GM12874 (cell line): ENCODE data around the gene CLTCL1.

Source experiments
- CTCF ChIP-seq: IDR thresholded peaks from 2 replicates; pipeline ENCODE4 v1.5.1; 2011; ENCODE audit warnings: low read depth, mild to moderate bottlenecking, control low read depth, low read length, moderate library complexity; ENCODE audit not compliant: insufficient read depth

CLTCL1 gene

GRCh38 chr22:19177164-19178064 lies 114.1 kb downstream of the CLTCL1 start:
- TF ChIP-seq CTCF: no peak

GRCh38 chr22:19176732-19177131 lies 114.8 kb downstream of the CLTCL1 start:
- TF ChIP-seq CTCF: no peak

GRCh38 chr22:19176175-19176643 lies 115.3 kb downstream of the CLTCL1 start:
- no peak for TF ChIP-seq CTCF

- no peak for TF ChIP-seq CTCF
Observed at GRCh38 chr22:19175602-19176174, 115.8 kb downstream of the CLTCL1 start.

- no peak for TF ChIP-seq CTCF
Observed at GRCh38 chr22:19175026-19175601, 116.4 kb downstream of the CLTCL1 start.

GRCh38 chr22:19174106-19175025 lies 117.2 kb downstream of the CLTCL1 start:
- TF ChIP-seq CTCF: no peak
